Activated naive CD8-positive, alpha-beta T cell (primary cell): ENCODE results near the gene FARP1.

Experiments used
- H3K27ac Mint-ChIP-seq: one replicate; pipeline ENCODE4 v1.8.0; 2021; ENCODE audit warnings: mixed read lengths
- H3K27me3 Mint-ChIP-seq: one replicate; pipeline ENCODE4 v1.8.0; 2021; ENCODE audit warnings: mixed read lengths
- H3K36me3 Mint-ChIP-seq: one replicate; pipeline ENCODE4 v1.8.0; 2021; ENCODE audit warnings: mixed read lengths
- H3K4me1 Mint-ChIP-seq: one replicate; pipeline ENCODE4 v1.8.0; 2021; ENCODE audit warnings: low read depth, mixed read lengths
- H3K4me3 Mint-ChIP-seq: one replicate; pipeline ENCODE4 v1.8.0; 2021; ENCODE audit warnings: mild to moderate bottlenecking, mixed read lengths
- H3K9me3 Mint-ChIP-seq: one replicate; pipeline ENCODE4 v1.8.0; 2021; ENCODE audit warnings: low read depth, mixed read lengths

FARP1 gene

DNA sequence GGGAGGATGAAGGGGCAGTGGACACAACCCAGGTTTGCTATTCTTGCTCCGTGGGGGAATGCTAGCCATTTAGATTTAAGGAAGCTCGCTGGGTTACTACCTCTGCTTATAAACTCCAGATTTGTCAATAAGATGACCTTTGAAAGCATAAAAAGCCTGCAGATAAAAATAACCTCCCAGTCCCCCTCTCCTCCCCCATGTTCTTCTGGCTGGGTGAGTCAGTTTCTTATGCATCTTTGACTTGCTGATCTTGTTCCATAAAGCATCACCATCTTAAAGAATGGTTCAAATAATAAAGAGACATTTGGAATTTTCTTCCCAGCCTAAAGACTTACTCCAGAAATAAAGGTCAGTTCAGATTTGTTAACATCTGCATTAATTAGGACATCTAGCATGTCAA lies 152.5 kb downstream of the FARP1 start:
- H3K4me3 Mint-ChIP-seq, result no peak overlapping the region
- H3K27ac Mint-ChIP-seq, result no peak overlapping the region
- peaks cover 1% of the 10 kb centered on the region for H3K27me3 Mint-ChIP-seq
- H3K9me3 Mint-ChIP-seq, result no peaks in the 10 kb centered on the region
- H3K36me3 Mint-ChIP-seq, result no peaks in the 10 kb centered on the region
- no peaks in the 10 kb centered on the region for H3K4me1 Mint-ChIP-seq

DNA sequence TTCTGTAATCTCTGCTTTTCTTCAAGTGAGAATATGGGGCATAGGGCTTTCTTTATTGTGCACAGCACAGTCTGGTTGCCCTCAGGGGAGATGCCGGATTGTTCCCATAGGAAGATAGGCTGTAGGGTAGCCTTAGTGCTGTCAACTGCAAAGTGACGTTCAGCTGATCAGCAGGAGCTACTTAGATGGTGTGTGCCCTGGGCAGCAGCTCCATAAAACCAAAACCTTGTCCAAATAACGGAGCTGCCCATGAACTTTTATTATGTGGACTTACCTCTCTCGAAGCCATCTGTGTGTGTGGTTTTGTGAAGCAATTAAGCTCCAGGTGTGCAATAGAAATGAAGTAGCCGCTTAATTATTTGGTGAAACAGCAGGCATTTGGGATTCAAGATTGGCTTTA lies 154.2 kb downstream of the FARP1 start:
- no peak overlapping the region for H3K4me3 Mint-ChIP-seq
- H3K36me3 Mint-ChIP-seq, result no peaks in the 10 kb centered on the region
- H3K9me3 Mint-ChIP-seq, result no peaks in the 10 kb centered on the region
- no peak overlapping the region for H3K27ac Mint-ChIP-seq
- H3K4me1 Mint-ChIP-seq, result no peaks in the 10 kb centered on the region
- peaks cover 1% of the 10 kb centered on the region for H3K27me3 Mint-ChIP-seq

DNA sequence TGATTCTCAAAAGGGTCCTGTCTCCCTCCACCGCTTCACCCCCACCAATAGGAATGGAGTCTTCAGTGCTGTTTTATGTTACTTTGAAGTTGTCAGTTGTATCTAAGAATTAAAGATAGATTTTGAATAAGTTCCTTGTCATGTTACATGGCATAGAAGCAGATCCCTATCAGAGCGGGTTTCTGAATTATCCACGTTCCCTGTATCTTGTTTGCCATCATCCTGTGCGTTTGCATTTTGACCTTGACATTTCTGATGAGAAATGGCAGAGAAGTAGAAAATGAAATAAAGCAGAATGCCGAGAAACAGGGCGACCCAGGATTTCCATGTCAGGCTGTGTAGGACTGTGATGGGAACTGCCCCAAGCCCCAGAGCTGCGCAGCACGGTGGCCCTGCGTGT lies 154.9 kb downstream of the FARP1 start:
- Mint-ChIP-seq H3K4me1 (no peaks in the 10 kb centered on the region), H3K4me3 (no peak overlapping the region), H3K27me3 (peaks cover 1% of the 10 kb centered on the region), H3K27ac (no peak overlapping the region), H3K36me3 (no peaks in the 10 kb centered on the region), H3K9me3 (no peaks in the 10 kb centered on the region)

DNA sequence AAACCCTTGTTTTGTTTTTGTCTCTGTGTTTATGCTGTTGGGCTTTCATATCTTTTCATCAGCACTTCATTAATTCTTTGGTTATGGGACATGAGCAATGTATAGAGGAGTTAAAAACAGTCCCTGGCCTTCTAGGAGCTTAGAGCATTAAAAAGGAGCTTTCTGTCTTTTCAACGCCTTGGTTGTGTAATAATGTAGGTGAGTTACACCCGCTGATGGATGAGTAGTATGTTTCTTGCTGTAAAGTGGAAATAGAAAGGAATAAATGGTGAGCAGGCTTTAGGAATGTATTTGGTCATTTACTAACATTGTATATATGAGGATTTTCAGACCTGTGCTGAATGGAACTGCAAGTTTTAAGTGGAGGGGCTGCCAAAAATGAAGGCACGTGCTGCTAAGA lies 155.7 kb downstream of the FARP1 start:
- Mint-ChIP-seq H3K27me3 (peaks cover 1% of the 10 kb centered on the region), H3K4me1 (no peaks in the 10 kb centered on the region), H3K36me3 (no peaks in the 10 kb centered on the region), H3K4me3 (no peak overlapping the region), H3K9me3 (no peaks in the 10 kb centered on the region), H3K27ac (no peak overlapping the region)

DNA sequence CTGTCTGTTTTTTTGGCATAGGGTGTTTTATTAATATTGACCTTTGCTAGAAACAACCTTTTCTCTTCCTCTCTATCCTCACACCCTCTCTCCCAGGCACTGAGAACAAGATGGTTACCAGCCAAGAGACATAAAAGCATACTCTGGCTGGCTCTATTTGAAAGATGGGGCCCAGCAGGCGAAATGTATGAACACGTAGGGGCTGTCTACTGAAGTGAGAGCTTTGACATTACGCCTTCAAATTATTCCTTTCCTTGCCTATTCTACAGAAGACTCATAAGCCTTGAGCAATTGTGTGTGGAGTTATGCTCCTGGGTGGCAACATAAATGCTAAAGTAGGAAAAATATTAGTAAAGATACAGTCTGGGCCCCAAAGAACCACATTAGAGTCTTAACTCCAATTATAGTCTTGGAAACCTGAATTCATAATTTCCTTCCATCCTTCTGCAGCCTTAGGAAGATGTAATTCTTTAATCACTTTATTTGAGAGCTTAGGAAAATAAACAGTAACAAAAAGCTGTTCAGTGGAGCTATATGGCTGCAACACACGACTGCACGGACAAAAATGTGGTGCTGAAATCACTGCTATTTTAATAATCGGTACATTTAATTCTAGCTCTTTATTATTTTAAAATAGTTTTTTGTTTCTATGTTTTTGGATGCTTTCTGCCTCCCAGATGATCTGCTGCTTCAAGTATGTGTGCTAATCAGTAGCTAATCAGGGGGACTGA lies 156.5 kb downstream of the FARP1 start:
- Mint-ChIP-seq H3K9me3 (no peaks in the 10 kb centered on the region), H3K27me3 (peaks cover 1% of the 10 kb centered on the region), H3K4me3 (no peak overlapping the region), H3K4me1 (no peaks in the 10 kb centered on the region), H3K27ac (no peak overlapping the region), H3K36me3 (no peaks in the 10 kb centered on the region)

DNA sequence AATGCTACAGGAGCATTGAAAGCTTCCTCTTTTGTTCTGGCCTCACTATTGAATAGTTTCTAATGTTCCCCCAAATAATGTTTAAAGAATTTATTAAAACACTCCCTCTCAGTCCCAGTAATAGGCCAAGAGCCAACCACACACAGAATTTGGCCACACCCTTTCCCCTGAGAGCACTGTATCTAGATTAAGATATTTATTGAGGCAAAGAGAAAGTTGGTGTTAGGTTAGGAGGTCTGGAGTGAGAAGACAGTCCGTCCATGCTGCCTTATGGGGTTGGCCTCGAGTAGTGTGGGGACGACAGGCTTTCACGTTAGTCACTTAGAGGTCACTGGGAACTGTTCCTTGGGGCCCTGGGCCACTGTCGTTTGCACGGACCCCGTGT lies 157.1 kb downstream of the FARP1 start:
- Mint-ChIP-seq H3K27me3 (peaks cover 1% of the 10 kb centered on the region), H3K4me3 (no peak overlapping the region), H3K4me1 (no peaks in the 10 kb centered on the region), H3K27ac (no peak overlapping the region), H3K9me3 (no peaks in the 10 kb centered on the region), H3K36me3 (no peaks in the 10 kb centered on the region)

DNA sequence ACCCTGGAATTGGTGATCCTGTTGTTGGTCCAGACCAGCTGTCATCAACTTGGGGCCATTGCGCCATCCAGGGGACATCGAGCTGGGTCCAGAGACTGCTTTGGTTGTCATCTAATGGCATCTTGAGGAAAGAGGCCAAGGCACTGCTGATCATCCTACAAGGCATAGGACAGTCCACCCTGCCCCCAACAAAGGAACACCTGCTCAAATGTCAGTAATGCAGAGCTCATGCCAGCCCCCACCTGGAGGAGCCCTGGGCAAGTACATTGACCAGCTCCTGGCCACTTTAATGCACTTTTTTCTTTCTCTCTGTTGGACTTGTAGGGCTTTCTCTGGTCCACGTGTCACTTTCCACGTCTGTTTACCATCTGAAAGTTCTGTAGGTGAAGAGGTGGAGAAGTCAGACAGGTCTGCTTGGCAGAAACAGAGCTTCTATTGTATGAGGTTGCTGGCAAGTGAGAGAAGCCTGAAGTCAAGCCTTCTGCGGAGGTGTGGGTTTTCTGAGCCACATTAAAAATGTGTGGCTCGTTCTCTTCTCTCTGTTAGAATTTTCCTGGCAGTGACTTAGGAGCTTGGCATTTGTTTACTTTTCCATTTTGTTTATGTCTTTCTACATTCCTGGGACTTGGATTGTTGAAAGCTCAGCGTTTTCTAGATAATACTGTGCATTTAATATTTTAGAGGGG lies 158.2 kb downstream of the FARP1 start:
- Mint-ChIP-seq H3K4me1 (no peaks in the 10 kb centered on the region), H3K27ac (no peak overlapping the region), H3K4me3 (no peak overlapping the region), H3K36me3 (no peaks in the 10 kb centered on the region), H3K9me3 (no peaks in the 10 kb centered on the region), H3K27me3 (peaks cover 3% of the 10 kb centered on the region)

DNA sequence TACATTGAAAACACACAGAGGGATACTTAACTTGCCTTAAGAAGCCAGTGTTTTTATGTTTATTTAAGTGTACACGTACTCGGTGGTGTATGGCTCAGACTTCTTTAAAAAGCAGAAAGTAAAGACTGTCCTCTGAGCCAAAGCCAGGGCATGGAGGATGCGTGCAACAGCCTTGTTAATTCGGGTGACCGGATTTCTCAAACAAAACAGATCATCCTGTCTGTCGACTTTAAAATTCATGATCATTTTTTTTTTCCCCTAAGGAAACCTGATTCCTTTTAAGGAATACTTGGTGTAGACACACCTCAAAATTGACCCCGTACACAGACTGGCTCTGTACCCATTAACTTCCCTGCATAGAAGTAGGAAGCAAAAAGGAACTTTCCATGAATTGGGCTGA lies 158.8 kb downstream of the FARP1 start:
- Mint-ChIP-seq H3K27ac (no peak overlapping the region), H3K36me3 (no peaks in the 10 kb centered on the region), H3K27me3 (peaks cover 3% of the 10 kb centered on the region), H3K9me3 (no peaks in the 10 kb centered on the region), H3K4me3 (no peak overlapping the region), H3K4me1 (no peaks in the 10 kb centered on the region)

DNA sequence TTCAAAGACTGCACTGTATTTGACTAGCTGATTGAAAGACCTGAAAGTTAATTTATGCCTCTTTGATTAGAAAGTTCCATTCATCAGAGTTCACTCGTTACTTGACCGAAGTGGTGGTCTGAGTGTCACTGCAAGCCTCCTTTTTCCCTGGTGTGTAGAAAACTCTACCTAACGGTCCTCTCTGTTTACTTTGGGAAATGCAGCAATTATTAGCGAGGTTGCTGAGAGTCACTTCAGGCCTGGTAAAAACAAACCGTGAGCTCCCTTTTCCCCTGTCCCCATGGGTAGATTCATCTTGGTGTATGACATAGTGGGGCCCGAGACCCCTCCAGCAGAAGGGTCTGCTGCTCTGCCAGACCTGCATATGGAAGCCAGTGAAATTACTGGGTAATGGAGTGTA lies 161.0 kb downstream of the FARP1 start:
- Mint-ChIP-seq H3K9me3 (no peaks in the 10 kb centered on the region), H3K4me3 (no peak overlapping the region), H3K27me3 (peaks cover 1% of the 10 kb centered on the region), H3K27ac (no peak overlapping the region), H3K4me1 (no peaks in the 10 kb centered on the region), H3K36me3 (no peaks in the 10 kb centered on the region)

DNA sequence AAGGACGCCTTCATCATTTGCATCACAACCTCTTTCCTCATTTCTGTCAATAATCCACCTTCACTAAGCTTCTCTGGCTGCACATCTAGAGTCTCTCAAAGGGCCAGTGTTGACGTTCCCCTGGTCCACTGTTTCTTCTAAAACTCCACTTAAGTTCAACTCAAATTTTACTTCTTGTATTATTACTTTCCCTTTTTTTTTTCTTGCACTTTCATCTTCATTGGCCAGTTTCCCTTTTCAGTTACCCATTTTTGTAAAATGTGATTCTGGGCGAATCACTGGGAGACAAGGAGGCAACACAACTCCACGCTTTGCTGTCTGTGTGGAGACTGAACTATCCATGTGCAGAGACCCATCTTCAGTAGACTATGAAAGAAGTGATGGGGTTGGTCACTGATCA lies 162.8 kb downstream of the FARP1 start:
- H3K36me3 Mint-ChIP-seq, result no peaks in the 10 kb centered on the region
- H3K27ac Mint-ChIP-seq, result no peak overlapping the region
- H3K27me3 Mint-ChIP-seq, result peaks cover 1% of the 10 kb centered on the region
- H3K9me3 Mint-ChIP-seq, result no peaks in the 10 kb centered on the region
- no peak overlapping the region for H3K4me3 Mint-ChIP-seq
- H3K4me1 Mint-ChIP-seq, result no peaks in the 10 kb centered on the region

DNA sequence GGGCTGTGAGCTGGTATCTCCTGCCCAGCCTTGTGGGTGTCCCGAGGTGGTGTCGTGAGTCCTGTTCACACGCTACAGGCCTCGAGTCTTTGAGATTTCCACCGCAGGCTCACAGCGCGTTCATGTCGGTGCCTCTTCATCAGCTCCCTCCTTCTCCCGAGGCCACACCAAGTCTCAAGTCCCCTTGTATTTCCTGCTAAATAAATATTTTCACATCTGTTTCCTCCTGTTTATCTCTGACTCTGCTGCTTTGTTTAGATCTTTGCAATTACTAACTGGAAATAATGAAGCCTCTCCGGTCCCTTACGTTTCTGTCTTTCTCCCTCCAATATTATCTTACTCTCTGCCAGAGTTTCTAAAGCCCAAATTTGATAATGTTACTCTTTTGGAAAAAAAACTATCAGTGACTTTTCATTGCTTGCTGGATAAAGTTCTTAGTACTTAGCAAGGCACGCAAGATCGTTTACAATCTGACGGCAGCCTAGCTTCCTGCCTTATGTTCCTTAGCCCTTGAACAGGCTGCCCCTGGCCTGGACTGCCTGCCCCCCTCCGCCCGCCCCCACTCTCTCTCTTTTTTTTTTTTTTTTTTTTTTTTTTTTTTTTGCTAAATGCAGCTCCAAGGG lies 164.7 kb downstream of the FARP1 start:
- H3K27me3 Mint-ChIP-seq, result peaks cover 1% of the 10 kb centered on the region
- no peaks in the 10 kb centered on the region for H3K9me3 Mint-ChIP-seq
- no peaks in the 10 kb centered on the region for H3K4me1 Mint-ChIP-seq
- no peak overlapping the region for H3K4me3 Mint-ChIP-seq
- no peaks in the 10 kb centered on the region for H3K36me3 Mint-ChIP-seq
- no peak overlapping the region for H3K27ac Mint-ChIP-seq

DNA sequence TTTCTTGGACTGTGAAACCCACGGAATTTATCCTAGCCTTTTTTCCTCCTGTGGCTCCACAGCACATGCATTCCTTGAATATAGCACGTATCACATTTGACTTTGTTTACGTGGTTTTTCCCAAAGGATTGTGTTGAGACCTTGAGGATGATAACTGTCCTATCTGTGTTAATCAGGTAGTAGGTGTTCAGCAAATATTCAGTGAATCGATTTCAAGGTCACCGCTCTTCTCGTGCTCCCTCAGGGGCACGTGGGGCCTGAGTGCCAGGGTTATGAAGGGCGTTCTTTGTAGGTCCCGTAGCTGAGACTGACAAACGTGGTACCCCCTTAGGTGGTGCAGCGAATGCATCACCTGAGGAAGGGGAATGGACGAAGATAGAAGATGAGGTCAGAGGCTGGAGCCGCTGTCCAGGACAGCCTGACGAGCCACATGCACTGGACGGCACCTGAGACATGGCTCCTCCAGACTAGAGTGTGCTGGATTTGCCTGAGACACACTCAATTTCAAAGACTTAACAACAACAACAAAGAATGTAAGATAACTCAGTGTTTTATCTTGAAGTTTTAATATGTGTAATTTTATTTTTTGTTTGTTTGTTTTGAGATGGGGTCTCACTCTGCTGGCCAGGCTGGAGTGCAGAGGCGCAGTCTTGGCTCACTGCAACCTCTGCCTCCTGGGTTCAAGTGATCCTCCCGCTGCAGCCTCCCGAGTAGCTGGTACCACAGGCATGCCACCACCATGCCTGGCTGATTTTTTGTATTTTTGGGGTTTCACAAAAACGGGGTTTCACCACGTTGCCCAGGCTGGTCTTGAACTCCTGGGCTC lies 165.4 kb downstream of the FARP1 start:
- H3K4me3 Mint-ChIP-seq, result no peak overlapping the region

DNA sequence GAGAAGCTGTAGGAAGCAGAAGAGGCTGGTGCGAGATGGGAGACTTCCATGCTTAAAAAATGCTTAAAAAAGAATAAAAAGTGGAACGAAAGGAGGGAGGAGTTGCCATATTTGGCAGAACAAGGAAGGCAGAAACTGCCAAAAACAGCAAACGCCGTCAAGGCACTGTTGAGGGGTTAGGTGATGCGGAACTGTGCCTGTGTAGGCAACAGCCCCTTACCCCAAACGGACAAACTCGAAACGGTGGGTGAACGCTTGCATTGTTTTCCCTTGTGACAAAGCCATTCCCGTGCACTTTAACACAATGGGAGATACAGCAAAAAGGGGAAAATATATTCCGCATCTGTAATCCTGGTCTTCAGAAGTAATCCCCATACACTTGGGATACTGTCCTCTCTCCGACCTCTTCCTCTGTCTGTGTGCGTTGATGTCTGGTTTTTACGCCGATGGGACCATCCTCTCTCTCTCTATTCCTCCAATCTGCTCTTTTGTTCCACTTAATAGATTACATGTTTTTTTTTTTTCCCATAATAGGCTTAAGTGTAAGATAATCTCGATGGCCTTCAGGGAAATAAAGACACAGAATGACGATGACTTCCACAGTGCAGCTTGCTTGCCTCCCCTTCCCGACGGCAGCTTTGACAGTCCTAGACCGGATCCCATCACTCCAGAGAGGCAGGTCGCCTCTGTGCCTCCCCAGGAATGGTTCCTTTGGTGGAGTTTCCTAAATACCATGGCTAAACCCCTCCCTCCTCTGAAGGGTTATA lies 166.9 kb downstream of the FARP1 start:
- H3K4me1 Mint-ChIP-seq, result no peaks in the 10 kb centered on the region
- H3K36me3 Mint-ChIP-seq, result no peaks in the 10 kb centered on the region
- H3K27ac Mint-ChIP-seq, result no peak overlapping the region
- H3K4me3 Mint-ChIP-seq, result no peak overlapping the region
- no peaks in the 10 kb centered on the region for H3K9me3 Mint-ChIP-seq
- H3K27me3 Mint-ChIP-seq, result peaks cover 1% of the 10 kb centered on the region

More for the DNA sequence above, 165.4 kb downstream of the FARP1 start:
- H3K9me3 Mint-ChIP-seq, result no peaks in the 10 kb centered on the region
- peaks cover 1% of the 10 kb centered on the region for H3K27me3 Mint-ChIP-seq
- no peaks in the 10 kb centered on the region for H3K36me3 Mint-ChIP-seq
- H3K27ac Mint-ChIP-seq, result no peak overlapping the region
- no peaks in the 10 kb centered on the region for H3K4me1 Mint-ChIP-seq

DNA sequence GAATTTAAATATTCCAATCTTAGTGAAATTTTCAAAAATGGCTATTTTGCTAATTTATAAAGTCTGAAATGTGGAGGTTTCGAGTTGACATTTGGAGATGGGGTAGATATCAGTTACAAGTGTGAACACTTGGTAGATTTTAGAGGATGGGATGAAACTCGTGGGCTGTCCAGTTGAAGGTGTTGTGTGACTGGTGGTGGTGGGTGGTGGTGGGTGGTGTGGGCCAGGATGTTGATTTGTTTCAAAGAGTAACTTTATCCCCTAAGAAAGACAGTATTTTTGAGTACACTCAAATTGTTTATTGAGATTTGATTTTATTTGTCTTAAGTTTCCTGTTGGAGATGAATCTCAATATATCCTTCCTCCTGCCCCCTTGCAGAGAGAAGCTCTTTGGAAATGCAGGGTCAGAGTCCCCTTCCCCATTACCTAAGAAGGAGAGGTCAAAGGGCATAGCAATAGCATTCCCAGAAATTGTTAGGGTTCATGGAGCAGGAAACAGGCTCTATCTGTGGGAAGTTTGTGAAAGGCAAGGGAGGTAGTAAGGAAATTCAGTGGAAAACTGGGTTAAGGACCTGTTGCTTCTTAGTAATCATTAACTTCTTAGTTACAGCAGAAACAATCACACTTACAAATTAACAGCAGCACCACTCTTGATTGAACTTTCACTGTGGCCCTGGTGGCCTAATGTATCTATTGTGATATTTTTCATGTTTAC lies 167.7 kb downstream of the FARP1 start:
- Mint-ChIP-seq H3K4me3 (no peak overlapping the region), H3K9me3 (no peaks in the 10 kb centered on the region), H3K36me3 (no peaks in the 10 kb centered on the region), H3K27me3 (no peaks in the 10 kb centered on the region), H3K27ac (no peak overlapping the region), H3K4me1 (no peaks in the 10 kb centered on the region)
